Measurements from ENCODE around the gene CNNM3. TPM values are rescaled to one million over a fixed set of nuclear protein-coding genes. Genes with fewer than 3 reads are reported as not detected.
"Not testable (repeated sequence)": the region's sequence is repeated elsewhere in the genome, so short reads cannot be mapped to it uniquely, and the experiment has no call there.

CNNM3 gene
- total RNA-seq: 24.2 and 25.7 TPM in 2 replicates

- intact Hi-C loops (cut with micrococcal nuclease): loop anchor here (1.0 to 5.0 kb wide), 12 partner anchors 23 to 494 kb away; partner anchors contain the start of genes ANKRD36, ANKRD39, ARID5A and CNNM4
Observed at GRCh38 chr2:96816127-96816835, at the start of gene CNNM3. TSS of gene CNNM3 (plus strand) at chr2:96816268. CDS start at chr2:96816278, 10 bp downstream.

- intact Hi-C loops (cut with micrococcal nuclease): no loop called here
Observed at GRCh38 chr2:96767135-96767871, 48.8 kb upstream of the CNNM3 start.

- intact Hi-C loops (cut with micrococcal nuclease): no loop called here
Observed at GRCh38 chr2:96768083-96768561, 47.9 kb upstream of the CNNM3 start.

- intact Hi-C loops (cut with micrococcal nuclease): no loop called here
Observed at GRCh38 chr2:96769814-96770213, 46.3 kb upstream of the CNNM3 start.

GRCh38 chr2:96770442-96771202, 45.4 kb upstream of the CNNM3 start:
- intact Hi-C loops (cut with micrococcal nuclease): no loop called here

GRCh38 chr2:96771796-96772618, 44.1 kb upstream of the CNNM3 start:
- intact Hi-C loops (cut with micrococcal nuclease): no loop called here

GRCh38 chr2:96772903-96773671, 43.0 kb upstream of the CNNM3 start:
- intact Hi-C loops (cut with micrococcal nuclease): loop anchor here (1.0 kb wide), 1 partner anchor 28 kb away; no protein-coding TSS in a partner anchor

- intact Hi-C loops (cut with micrococcal nuclease): loop anchor here (1.0 to 2.0 kb wide), 4 partner anchors 12 to 43 kb away; partner anchors contain the start of genes CNNM3 and LMAN2L
Observed at GRCh38 chr2:96773922-96774321, 42.1 kb upstream of the CNNM3 start.

- intact Hi-C loops (cut with micrococcal nuclease): loop anchor here (2.0 kb wide), 1 partner anchor 42 kb away; the partner anchor contains the start of gene CNNM3
Observed at GRCh38 chr2:96775160-96775559, 40.9 kb upstream of the CNNM3 start.

- intact Hi-C loops (cut with micrococcal nuclease): no loop called here
Observed at GRCh38 chr2:96783388-96783787, 32.7 kb upstream of the CNNM3 start.

GRCh38 chr2:96787411-96787810, 28.7 kb upstream of the CNNM3 start:
- intact Hi-C loops (cut with micrococcal nuclease): no loop called here

GRCh38 chr2:96788442-96789244, 27.4 kb upstream of the CNNM3 start:
- intact Hi-C loops (cut with micrococcal nuclease): no loop called here

GRCh38 chr2:96789245-96789617, 26.8 kb upstream of the CNNM3 start:
- intact Hi-C loops (cut with micrococcal nuclease): no loop called here

GRCh38 chr2:96792772-96793749, 23.0 kb upstream of the CNNM3 start:
- intact Hi-C loops (cut with micrococcal nuclease): no loop called here

GRCh38 chr2:96795076-96795475, 21.0 kb upstream of the CNNM3 start:
- intact Hi-C loops (cut with micrococcal nuclease): no loop called here

- intact Hi-C loops (cut with micrococcal nuclease): not testable (repeated sequence)
Observed at GRCh38 chr2:96796497-96796896, 19.6 kb upstream of the CNNM3 start.

GRCh38 chr2:96797066-96797625, 18.9 kb upstream of the CNNM3 start:
- intact Hi-C loops (cut with micrococcal nuclease): no loop called here
